Measurements from ENCODE around the gene SBF2.
"Not testable (repeated sequence)": the region's sequence is repeated elsewhere in the genome, so short reads cannot be mapped to it uniquely, and the experiment has no call there.

SBF2 gene

DNA sequence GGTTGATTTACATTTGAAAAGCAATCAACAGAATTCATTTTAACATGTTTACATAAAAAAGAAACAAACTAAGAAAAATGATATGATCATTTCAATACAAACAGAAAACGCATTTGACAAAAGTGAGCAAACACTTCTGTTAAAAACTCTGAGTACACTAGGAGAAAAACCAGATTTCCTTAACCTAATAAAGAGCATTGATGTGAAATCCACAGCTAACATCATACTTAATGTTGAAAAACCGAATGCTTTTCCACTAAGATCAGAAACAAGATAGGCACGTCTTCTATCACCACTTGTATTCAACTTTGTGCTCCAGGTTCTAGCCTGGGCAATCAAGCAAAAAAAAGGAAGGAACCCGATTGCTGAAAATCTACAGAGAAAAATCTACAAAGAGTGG lies 227.6 kb downstream of the SBF2 start:
- no peak for DNase-seq (ENCODE audit: low read depth, low spot score)

GRCh38 chr11:10064828-10065227 lies 229.2 kb downstream of the SBF2 start:
- DNase-seq (ENCODE audit: low read depth, low spot score), result no peak

GRCh38 chr11:10058356-10058755 lies 235.7 kb downstream of the SBF2 start:
- DNase-seq (ENCODE audit: low read depth, low spot score), result no peak

DNA sequence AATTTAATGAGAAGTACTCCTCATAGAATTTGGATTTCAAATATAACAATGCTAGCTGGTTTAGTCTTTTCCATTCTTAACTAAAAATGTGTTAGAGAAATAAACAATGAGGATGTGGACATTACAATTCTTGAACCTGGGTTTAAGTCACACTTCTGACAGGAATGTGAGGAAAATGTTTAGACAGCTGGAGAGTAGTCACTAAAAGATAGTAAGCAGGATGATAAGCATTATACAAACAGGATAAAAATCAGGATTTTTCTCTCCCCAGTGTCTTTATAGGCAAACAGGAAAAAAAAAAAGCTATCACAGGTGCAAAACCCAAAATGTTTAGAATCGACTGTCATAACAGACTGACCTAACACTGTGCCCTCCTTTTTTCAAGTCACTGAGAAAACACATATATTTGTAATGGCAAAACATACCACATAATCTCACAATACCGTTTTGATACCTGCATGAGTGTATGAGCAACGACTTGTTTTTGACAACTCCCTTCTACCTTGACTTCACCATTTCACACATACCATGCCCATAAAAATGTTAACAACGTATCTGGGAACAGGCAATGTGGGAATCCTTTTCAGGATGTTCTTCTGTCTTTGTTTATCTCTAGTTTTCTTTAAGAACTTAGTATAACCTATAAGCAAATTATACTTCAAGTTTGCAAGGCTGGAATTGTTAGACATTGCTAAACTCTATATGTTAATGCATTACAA lies 242.0 kb downstream of the SBF2 start:
- no peak for DNase-seq (ENCODE audit: low read depth, low spot score)

GRCh38 chr11:10050561-10050960 lies 243.5 kb downstream of the SBF2 start:
- no peak for DNase-seq (ENCODE audit: low read depth, low spot score)

DNA sequence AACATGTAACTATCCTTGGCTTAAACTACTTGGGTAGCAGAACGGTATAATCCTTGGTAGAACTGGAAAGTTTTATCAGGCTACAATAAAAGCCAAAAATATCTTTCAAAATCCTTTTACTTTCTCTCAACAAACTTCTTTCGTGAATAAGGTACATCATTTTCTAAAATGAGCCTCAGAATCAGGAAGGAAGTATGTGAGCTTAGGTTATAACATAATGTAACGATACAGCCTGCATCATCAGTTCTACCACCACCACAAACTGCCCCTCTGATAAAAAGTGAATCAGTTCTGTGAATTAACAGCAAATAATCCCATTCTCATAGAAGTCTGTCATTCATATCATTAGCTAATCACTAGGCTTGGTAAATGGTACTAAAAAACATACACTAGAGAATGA lies 244.3 kb downstream of the SBF2 start:
- DNase-seq (ENCODE audit: low read depth, low spot score), result no peak

- no peak for DNase-seq (ENCODE audit: low read depth, low spot score)
Observed at GRCh38 chr11:10048350-10048749, 245.7 kb downstream of the SBF2 start.

- no peak for DNase-seq (ENCODE audit: low read depth, low spot score)
Observed at GRCh38 chr11:10044618-10045017, 249.4 kb downstream of the SBF2 start.

DNA sequence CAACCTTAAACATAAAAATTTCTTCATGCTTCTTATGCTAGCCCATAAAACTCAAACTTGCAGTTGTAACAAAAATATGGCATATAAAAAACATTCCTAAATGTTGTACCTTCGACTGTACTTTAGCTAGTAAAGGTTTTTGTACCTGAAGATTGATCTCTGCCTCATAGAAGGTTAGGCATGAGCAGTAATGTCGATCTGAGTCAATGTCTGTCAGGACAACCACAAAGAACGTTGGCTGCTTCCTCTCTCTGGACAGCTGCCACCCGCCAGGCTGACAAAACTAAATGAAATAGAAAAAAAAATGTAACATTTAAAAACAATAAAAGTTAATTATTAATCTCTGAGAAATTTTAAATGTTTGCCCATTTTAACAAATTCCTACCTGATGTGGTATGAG lies 251.3 kb downstream of the SBF2 start:
- no peak for DNase-seq (ENCODE audit: low read depth, low spot score)

GRCh38 chr11:10041748-10042446 lies 252.1 kb downstream of the SBF2 start:
- no peak for DNase-seq (ENCODE audit: low read depth, low spot score)

DNA sequence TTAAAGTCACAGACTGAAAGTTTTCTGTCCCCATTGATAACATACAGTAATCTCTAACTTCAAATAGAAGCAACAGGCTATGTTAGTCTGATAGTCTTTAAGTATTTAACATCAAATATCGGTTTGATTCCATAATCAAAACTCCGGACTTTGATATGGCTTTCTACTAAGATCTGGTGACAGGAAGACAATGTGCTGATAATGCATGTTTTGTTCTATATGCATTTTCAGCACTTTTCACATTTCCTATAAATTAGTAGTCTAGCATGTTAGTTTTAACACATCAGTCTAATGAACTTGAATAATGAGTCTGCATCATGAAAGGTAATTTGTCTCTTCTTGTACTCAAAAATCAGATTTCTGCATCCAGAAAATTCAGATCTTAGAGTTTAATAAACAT lies 252.7 kb downstream of the SBF2 start:
- no peak for DNase-seq (ENCODE audit: low read depth, low spot score)

- DNase-seq (ENCODE audit: low read depth, low spot score), result no peak
Observed at GRCh38 chr11:10038521-10039302, 255.3 kb downstream of the SBF2 start.

DNA sequence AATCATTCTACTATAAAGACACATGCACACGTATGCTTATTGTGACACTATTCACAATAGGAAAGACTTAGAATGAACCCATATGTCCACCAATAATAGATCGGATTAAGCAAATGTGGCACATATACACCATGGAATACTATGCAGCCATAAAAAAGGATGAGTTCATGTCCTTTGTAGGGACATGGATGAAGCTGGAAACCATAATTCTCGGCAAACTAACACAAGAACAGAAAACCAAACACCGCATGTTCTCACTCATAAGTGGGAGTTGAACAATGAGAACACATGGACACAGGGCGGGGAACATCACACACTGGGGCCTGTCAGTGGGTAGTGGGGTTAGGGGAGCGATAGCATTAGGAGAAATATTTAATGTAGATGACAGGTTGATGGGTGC lies 258.1 kb downstream of the SBF2 start:
- DNase-seq (ENCODE audit: low read depth, low spot score), result not testable (repeated sequence)

- no peak for DNase-seq (ENCODE audit: low read depth, low spot score)
Observed at GRCh38 chr11:10032935-10033334, 261.1 kb downstream of the SBF2 start.

GRCh38 chr11:10030122-10030490 lies 263.9 kb downstream of the SBF2 start:
- DNase-seq (ENCODE audit: low read depth, low spot score), result no peak

DNA sequence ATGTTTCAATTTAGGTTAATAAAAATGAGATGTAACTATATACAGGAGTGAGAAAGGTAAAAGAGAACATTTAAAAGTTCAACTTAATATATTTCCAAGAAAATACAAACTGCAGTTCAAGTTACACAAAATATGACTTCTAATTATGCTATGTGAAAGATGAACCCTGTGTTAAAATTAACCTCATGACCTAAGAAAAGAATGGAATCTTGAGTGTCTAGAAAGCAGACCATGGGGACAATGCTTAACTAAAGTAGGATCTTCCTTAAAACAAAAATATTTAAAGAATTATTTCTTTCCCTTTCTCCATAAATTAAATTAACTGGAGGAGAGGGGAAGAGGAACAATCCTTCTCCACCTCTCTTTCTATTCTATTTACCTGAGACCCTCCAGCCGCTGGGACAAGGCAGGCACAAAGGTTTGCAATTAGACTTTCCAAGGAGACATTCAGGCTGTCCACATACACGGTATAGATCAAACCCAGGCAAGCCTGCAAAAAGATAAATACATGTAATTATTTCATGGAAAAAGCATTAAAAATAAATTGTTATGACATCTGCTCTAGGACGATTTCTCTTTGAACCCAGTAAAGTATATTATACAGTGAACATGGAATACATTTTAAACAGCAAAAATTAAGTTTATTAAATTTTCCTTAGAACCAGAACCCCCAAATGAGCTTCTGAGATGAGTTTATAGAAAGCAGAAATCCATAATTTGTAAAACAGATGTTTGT lies 264.5 kb downstream of the SBF2 start:
- DNase-seq (ENCODE audit: low read depth, low spot score), result no peak

GRCh38 chr11:10026514-10026913 lies 267.5 kb downstream of the SBF2 start:
- DNase-seq (ENCODE audit: low read depth, low spot score), result no peak

GRCh38 chr11:10023212-10023611 lies 270.8 kb downstream of the SBF2 start:
- no peak for DNase-seq (ENCODE audit: low read depth, low spot score)

DNA sequence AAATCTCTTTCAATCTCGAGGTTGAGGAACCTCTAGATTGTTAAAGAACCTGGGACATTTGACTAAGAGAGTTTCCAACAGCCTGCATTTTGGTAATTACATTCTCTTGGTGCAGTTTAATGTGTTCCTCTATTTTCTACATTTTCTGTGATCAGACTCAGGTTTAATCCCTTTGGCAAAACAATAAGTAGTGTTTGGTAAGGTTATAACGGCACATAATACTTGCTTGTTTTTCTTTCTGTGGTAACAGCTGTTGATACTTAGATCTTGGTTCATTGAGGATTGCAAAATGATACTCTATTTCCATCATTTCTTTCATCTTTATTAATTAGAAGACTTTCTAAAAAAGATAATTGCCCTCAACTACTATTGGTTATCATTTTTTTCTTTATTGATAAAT lies 271.3 kb downstream of the SBF2 start:
- no peak for DNase-seq (ENCODE audit: low read depth, low spot score)

DNA sequence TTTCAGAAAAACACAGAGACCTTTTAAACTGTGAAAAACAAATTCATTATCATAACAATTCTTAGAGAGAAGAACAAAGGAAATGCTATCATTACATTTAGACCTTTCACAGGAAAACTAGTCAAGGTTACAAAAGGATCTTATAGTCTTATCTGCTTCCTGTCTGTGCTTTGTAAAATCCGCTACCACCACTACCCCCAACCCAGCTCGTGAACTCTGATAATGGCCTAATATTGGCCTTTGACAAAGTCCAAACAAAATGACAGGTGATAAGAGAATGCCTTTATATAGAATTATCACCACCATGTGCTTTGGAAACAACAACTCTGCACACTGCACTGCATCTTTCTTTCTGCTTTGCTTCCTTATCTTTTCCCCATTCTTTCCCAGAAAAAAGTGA lies 272.5 kb downstream of the SBF2 start:
- no peak for DNase-seq (ENCODE audit: low read depth, low spot score)

- no peak for DNase-seq (ENCODE audit: low read depth, low spot score)
Observed at GRCh38 chr11:10019906-10020682, 273.9 kb downstream of the SBF2 start.

Measured in ELF-1 (cell line).